Thoracic aorta (tissue), 2 donors: ENCODE data around the gene RANBP3. TPM values are rescaled to one million over a fixed set of nuclear protein-coding genes. Genes with fewer than 3 reads are reported as not detected.
"Not testable (repeated sequence)": the region's sequence is repeated elsewhere in the genome, so short reads cannot be mapped to it uniquely, and the experiment has no call there.

ENCODE experiments used
- ATAC-seq: fragments of 150-250 bp; one replicate; pipeline ENCODE4 v1.8.0; 2017; ENCODE audit warnings: low read depth; ENCODE audit not compliant: insufficient number of reproducible peaks, low FRiP score
- DNase-seq: peaks from one replicate; pipeline ENCODE4 v3.0.0-alpha.2; 2020; ENCODE audit warnings: low spot score
- H3K27ac ChIP-seq, 2 donors: fragments of 200-600 bp; sonication (generic); 1 replicate in 1 of 2; 2 replicates in 1 of 2; pipeline ENCODE4 v1.5.1; 2016; ENCODE audit warnings: mild to moderate bottlenecking in 2 of 2, moderate library complexity in 2 of 2
- H3K27me3 ChIP-seq: fragments of 200-600 bp; sonication (generic); replicated peaks from 2 replicates; pipeline ENCODE4 v1.6.0; 2016; ENCODE audit warnings: mild to moderate bottlenecking; ENCODE audit not compliant: insufficient read depth
- H3K36me3 ChIP-seq: fragments of 200-600 bp; sonication (generic); one replicate; pipeline ENCODE4 v1.5.1; 2016
- H3K4me1 ChIP-seq, 2 donors: fragments of 200-600 bp; sonication (generic); 1 replicate in 1 of 2; 2 replicates in 1 of 2; pipeline versions ENCODE4 v1.5.1 to v1.6.0; 2016; ENCODE audit warnings: low read depth in 2 of 2, mild to moderate bottlenecking in 1 of 2; ENCODE audit not compliant: control insufficient read depth in 1 of 2
- H3K4me3 ChIP-seq: fragments of 200-600 bp; sonication (generic); 2 replicates; pipeline ENCODE4 v1.5.1; 2016; ENCODE audit warnings: mild to moderate bottlenecking
- H3K9me3 ChIP-seq: fragments of 200-600 bp; sonication (generic); 2 replicates; pipeline ENCODE4 v1.5.1; 2016
- total RNA-seq, 2 donors: library from RNA; depleted of rRNA; stranded (reverse); fragments of >200 nt; gene quantifications; one replicate each; pipeline versions ENCODE4 v1.1.0 to v1.2.3, GENCODE V29; 2016
- TF ChIP-seq, protein P1 (sequence below): fragments of 200-600 bp; sonication (generic); IDR thresholded peaks from one replicate; pipeline ENCODE4 v1.5.1; 2019; ENCODE audit warnings: antibody characterized with exemption

The RANBP3 gene
- total RNA-seq, 2 donors from 2014 or later = 51.4 to 101 TPM

DNA sequence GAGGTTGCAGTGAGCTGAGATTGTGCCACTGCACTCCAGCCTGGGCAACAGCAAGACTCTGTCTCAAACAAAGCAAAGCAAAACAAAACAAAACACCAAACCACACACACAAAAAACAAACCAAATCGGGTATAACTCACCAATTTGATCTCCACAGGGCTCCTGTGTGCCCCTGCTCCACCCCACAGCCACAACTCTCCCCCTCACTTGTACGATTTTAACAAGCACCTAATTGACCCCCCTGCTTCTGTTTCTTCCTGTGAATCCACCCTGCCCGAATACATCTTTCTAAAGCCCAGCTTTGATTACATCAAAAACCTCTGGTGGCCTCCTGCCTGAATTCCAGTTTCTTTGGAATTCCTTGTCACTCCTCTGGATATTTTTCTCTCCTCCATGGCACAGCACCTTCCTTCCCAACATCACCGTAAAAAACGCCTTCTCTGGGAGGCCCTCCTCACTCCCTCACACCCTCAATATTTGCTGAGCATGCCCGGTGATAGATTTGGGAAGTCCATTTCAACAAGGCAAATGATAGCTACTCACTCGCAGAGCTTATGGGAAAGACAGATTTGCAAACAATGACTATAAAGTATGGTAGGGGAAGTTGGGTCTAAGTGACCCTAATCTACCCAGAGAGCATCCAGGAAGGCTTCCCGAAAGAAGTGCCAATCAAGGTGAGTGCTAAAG lies 11.6 kb upstream of the RANBP3 start:
- Histone ChIP-seq H3K4me1 (peaks cover 5 to 29% of the 10 kb centered on the region in 2 donors), H3K9me3 (no peaks in the 10 kb centered on the region), H3K36me3 (no peaks in the 10 kb centered on the region), H3K4me3 (no peak overlapping the region), H3K27me3 (no peaks in the 10 kb centered on the region), H3K27ac (no peak overlapping the region)
- DNase-seq = no peak
- no peak for ATAC-seq
- TF ChIP-seq, protein P1, sequence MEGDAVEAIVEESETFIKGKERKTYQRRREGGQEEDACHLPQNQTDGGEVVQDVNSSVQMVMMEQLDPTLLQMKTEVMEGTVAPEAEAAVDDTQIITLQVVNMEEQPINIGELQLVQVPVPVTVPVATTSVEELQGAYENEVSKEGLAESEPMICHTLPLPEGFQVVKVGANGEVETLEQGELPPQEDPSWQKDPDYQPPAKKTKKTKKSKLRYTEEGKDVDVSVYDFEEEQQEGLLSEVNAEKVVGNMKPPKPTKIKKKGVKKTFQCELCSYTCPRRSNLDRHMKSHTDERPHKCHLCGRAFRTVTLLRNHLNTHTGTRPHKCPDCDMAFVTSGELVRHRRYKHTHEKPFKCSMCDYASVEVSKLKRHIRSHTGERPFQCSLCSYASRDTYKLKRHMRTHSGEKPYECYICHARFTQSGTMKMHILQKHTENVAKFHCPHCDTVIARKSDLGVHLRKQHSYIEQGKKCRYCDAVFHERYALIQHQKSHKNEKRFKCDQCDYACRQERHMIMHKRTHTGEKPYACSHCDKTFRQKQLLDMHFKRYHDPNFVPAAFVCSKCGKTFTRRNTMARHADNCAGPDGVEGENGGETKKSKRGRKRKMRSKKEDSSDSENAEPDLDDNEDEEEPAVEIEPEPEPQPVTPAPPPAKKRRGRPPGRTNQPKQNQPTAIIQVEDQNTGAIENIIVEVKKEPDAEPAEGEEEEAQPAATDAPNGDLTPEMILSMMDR = no peak

GRCh38 chr19:5988517-5989387 lies 10.8 kb upstream of the RANBP3 start:
- TF ChIP-seq, protein P1 = no peak
- H3K4me3 ChIP-seq = no peak overlapping the region
- H3K36me3 ChIP-seq = no peaks in the 10 kb centered on the region
- H3K27ac ChIP-seq = no peak overlapping the region
- peaks cover 5 to 31% of the 10 kb centered on the region in 2 donors for H3K4me1 ChIP-seq
- no peak for ATAC-seq
- H3K9me3 ChIP-seq = no peaks in the 10 kb centered on the region
- DNase-seq = no peak
- no peaks in the 10 kb centered on the region for H3K27me3 ChIP-seq

GRCh38 chr19:5987077-5987818 lies 9.3 kb upstream of the RANBP3 start:
- ATAC-seq (no peak), DNase-seq (no peak)
- Histone ChIP-seq H3K9me3 (no peaks in the 10 kb centered on the region), H3K36me3 (no peaks in the 10 kb centered on the region), H3K27ac (no peak overlapping the region), H3K27me3 (no peaks in the 10 kb centered on the region), H3K4me3 (peak overlapping the region; percentile 70), H3K4me1 (peaks cover 5 to 31% of the 10 kb centered on the region in 2 donors)
- TF ChIP-seq, protein P1 = peak; percentile 95

DNA sequence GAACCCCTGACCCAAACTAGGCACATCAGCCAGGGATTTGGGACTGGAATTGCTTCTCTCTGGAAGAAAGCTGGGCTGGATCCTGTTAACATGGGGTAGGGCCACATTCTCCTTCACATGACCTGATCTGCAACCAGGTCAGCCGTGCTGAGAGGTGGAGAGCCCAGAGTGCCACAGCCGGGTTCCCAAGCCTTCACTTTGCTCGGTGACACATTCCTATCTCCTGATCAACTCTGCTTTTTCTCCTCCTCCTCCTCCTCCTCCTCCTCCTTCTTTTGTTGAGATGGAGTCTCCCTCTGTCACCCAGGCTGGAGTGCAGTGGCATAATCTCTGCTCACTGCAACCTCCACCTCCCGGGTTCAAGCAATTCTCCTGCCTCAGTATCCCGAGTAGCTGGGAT lies 7.9 kb upstream of the RANBP3 start:
- H3K27ac ChIP-seq = peak overlapping the region; percentile 80 to 82

GRCh38 chr19:5985098-5985783 lies 7.3 kb upstream of the RANBP3 start:
- no peak overlapping the region for H3K4me3 ChIP-seq
- H3K36me3 ChIP-seq = no peaks in the 10 kb centered on the region
- no peaks in the 10 kb centered on the region for H3K27me3 ChIP-seq
- no peaks in the 10 kb centered on the region for H3K9me3 ChIP-seq
- peaks cover 5 to 35% of the 10 kb centered on the region in 2 donors for H3K4me1 ChIP-seq
- no peak for DNase-seq
- TF ChIP-seq, protein P1 = no peak
- peak; percentile 70 for ATAC-seq
- H3K27ac ChIP-seq = peak overlapping the region; percentile 80 to 82

More for the DNA sequence above, 7.9 kb upstream of the RANBP3 start:
- not testable (repeated sequence) for ATAC-seq, H3K9me3 ChIP-seq, H3K4me3 ChIP-seq, DNase-seq, H3K27me3 ChIP-seq, H3K36me3 ChIP-seq
- H3K4me1 ChIP-seq = peaks cover 5 to 31% of the 10 kb centered on the region in 2 donors
